Osteoblast (primary cell): ENCODE measurements around the gene NDNF. TPM values are rescaled to one million over a fixed set of nuclear protein-coding genes. Genes with fewer than 3 reads are reported as not detected.
A peak's percentile ranks its signal among the peaks of the same experiment; 100 is the strongest.

Source experiments
- DNase-seq: peaks from one replicate; pipeline ENCODE4 v3.0.0; 2011; ENCODE audit warnings: low spot score, mixed read lengths; ENCODE audit not compliant: insufficient read length; ENCODE audit errors: missing footprints
- H2AFZ ChIP-seq: 2 replicates; pipeline ENCODE4 v1.6.0; 2011; ENCODE audit warnings: mild to moderate bottlenecking, low read length
- H3K27ac ChIP-seq: 2 replicates; pipeline ENCODE4 v1.5.1; 2011; ENCODE audit warnings: mild to moderate bottlenecking, low read depth, low read length, moderate library complexity
- H3K27me3 ChIP-seq: 2 replicates; pipeline ENCODE4 v1.6.0; 2012; ENCODE audit warnings: mild to moderate bottlenecking, control low read depth, inconsistent platforms, low read length, moderate library complexity; ENCODE audit not compliant: insufficient read depth
- H3K36me3 ChIP-seq: 2 replicates; pipeline ENCODE4 v1.5.1; 2011; ENCODE audit warnings: mild to moderate bottlenecking, low read length, control low read depth, moderate library complexity; ENCODE audit not compliant: insufficient read depth
- H3K4me1 ChIP-seq: 2 replicates; pipeline ENCODE4 v1.5.1; 2011; ENCODE audit warnings: mild to moderate bottlenecking, low read length, control low read depth, moderate library complexity; ENCODE audit not compliant: insufficient read depth
- H3K4me2 ChIP-seq: 2 replicates; pipeline ENCODE4 v1.6.0; 2011; ENCODE audit warnings: mild to moderate bottlenecking, low read length; ENCODE audit not compliant: insufficient read depth
- H3K4me3 ChIP-seq: fragments of 200-600 bp; sonication (generic); 3 replicates; pipeline ENCODE4 v1.5.1; 2012; ENCODE audit warnings: mild to moderate bottlenecking, low read length, inconsistent platforms; ENCODE audit not compliant: insufficient read depth
- H3K79me2 ChIP-seq: 2 replicates; pipeline ENCODE4 v1.6.0; 2012; ENCODE audit warnings: mild to moderate bottlenecking, low read length, control low read depth, inconsistent platforms; ENCODE audit not compliant: insufficient read depth
- H3K9me3 ChIP-seq: 2 replicates; pipeline ENCODE4 v1.5.1; 2011; ENCODE audit warnings: low read depth, low read length, control low read depth
- H4K20me1 ChIP-seq: 2 replicates; pipeline ENCODE4 v1.6.0; 2012; ENCODE audit warnings: mild to moderate bottlenecking, low read length, control low read depth; ENCODE audit not compliant: insufficient read depth
- CTCF ChIP-seq: IDR thresholded peaks from 2 replicates; pipeline ENCODE4 v1.5.1; 2011; ENCODE audit warnings: mild to moderate bottlenecking, low read depth, low read length, moderate library complexity; ENCODE audit errors: extremely low read depth
- total RNA-seq: library from RNA; depleted of rRNA; stranded (reverse); fragments of >200 nt; gene quantifications from 2 replicates; pipeline ENCODE4 v1.2.3, GENCODE V29; 2012

The NDNF gene
- total RNA-seq, 1 donor = 9.8 TPM

- Histone ChIP-seq H3K36me3 (no peaks in the 10 kb centered on the region), H3K79me2 (no peaks in the 10 kb centered on the region), H3K4me1 (peaks cover 12% of the 10 kb centered on the region), H3K4me2 (peak overlapping the region; percentile 91), H3K4me3 (peak overlapping the region; percentile 70), H4K20me1 (peaks cover 5% of the 10 kb centered on the region), H3K27me3 (peaks cover 61% of the 10 kb centered on the region), H3K9me3 (no peaks in the 10 kb centered on the region), H2AFZ (peak overlapping the region; percentile 76), H3K27ac (no peak overlapping the region)
- no peak for DNase-seq
- TF ChIP-seq CTCF = no peak
These were observed 603 bp downstream of the NDNF start for GRCh38 chr4:121071640-121072223.

GRCh38 chr4:121070696-121071639 is 1.4 kb downstream of the NDNF start:
- peak overlapping the region; percentile 70 for H3K4me3 ChIP-seq
- no peak overlapping the region for H3K27ac ChIP-seq
- H3K79me2 ChIP-seq = no peaks in the 10 kb centered on the region
- peak; percentile 34 for TF ChIP-seq CTCF
- peak overlapping the region; percentile 91 for H3K4me2 ChIP-seq
- H3K4me1 ChIP-seq = peaks cover 12% of the 10 kb centered on the region
- DNase-seq = peak; percentile 91
- no peaks in the 10 kb centered on the region for H3K36me3 ChIP-seq
- H3K27me3 ChIP-seq = peaks cover 61% of the 10 kb centered on the region
- H3K9me3 ChIP-seq = no peaks in the 10 kb centered on the region
- H4K20me1 ChIP-seq = peaks cover 5% of the 10 kb centered on the region
- H2AFZ ChIP-seq = peak overlapping the region; percentile 69

- Histone ChIP-seq H3K4me2 (peak overlapping the region; percentile 91), H4K20me1 (peaks cover 5% of the 10 kb centered on the region), H3K36me3 (no peaks in the 10 kb centered on the region), H2AFZ (no peak overlapping the region), H3K27ac (no peak overlapping the region), H3K27me3 (peaks cover 58% of the 10 kb centered on the region), H3K4me3 (peak overlapping the region; percentile 70), H3K9me3 (no peaks in the 10 kb centered on the region), H3K4me1 (peaks cover 12% of the 10 kb centered on the region), H3K79me2 (no peaks in the 10 kb centered on the region)
- peak; percentile 55 for DNase-seq
- TF ChIP-seq CTCF = no peak
These were observed 2.1 kb downstream of the NDNF start for GRCh38 chr4:121070274-121070673.

- no peak for TF ChIP-seq CTCF
- H3K27ac ChIP-seq = no peak overlapping the region
- H2AFZ ChIP-seq = no peak overlapping the region
- no peaks in the 10 kb centered on the region for H3K79me2 ChIP-seq
- H3K9me3 ChIP-seq = no peaks in the 10 kb centered on the region
- peak overlapping the region; percentile 70 for H3K4me3 ChIP-seq
- peaks cover 5% of the 10 kb centered on the region for H4K20me1 ChIP-seq
- peaks cover 55% of the 10 kb centered on the region for H3K27me3 ChIP-seq
- H3K4me1 ChIP-seq = peaks cover 12% of the 10 kb centered on the region
- no peak for DNase-seq
- no peaks in the 10 kb centered on the region for H3K36me3 ChIP-seq
- peak overlapping the region; percentile 91 for H3K4me2 ChIP-seq
These were observed 2.9 kb downstream of the NDNF start for GRCh38 chr4:121069430-121069829.
